ENCODE data around the gene SURF4.

The SURF4 gene

DNA sequence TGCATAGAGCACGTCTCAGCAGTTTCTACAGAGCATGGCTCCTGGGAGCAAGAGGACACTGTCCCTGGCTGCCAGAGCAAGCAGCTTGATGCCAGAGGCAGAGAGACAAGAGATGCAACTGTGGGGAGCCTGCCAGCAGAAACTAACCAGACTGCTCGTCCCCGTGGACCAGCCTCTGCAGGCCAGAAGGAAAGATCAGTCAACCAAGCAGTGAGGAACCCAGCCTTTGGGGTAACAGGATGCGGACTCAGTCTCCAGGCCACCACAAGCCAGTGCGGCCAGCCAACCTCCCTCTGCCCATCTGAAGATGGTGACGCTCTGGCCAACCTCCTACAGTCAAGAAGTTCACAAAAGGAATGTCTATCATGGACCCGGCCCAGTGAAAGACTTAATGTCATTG, 3.7 kb downstream of the SURF4 start:
- DNase-seq = no peak

DNA sequence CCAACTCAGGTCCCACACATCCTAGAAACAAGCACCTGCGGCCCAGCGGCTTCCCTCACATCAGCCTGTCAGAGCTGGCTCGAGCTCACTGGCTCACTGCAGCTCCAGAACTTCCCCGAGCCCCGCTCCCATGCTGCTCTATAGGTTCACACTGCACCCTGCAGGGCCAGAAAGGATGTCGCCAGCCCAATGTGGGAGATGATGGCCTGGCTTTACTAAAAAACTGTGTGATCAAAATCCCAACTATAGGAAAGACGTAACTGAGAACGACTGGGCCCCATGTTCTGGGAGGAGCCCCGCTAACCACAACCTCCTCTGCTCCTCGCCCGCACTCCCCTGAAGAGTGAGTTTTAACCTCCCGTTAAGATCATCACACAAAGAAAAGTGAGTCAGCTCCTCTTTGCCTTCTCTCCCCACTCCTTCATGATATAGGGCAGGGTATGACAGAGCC, 4.6 kb downstream of the SURF4 start:
- DNase-seq = no peak

DNA sequence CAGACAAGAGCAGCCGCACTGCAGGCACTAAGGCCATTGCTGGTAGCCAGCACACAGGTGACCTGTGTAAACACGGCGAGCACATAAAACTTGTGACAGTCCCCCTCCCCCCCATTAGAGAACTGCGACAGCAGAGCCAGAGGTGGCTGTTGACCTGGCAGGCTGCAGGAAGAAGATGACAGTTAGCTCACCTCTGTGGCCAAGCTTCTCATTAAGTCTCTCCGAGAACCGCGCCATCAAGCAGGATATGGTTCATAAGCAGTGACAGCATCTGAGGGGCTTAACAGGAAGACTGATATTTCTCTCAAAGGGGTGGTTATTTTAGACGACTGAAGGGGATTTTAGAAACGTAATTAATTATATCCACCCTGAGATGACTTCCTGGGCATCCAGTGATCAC, 5.2 kb downstream of the SURF4 start:
- DNase-seq = no peak

DNA sequence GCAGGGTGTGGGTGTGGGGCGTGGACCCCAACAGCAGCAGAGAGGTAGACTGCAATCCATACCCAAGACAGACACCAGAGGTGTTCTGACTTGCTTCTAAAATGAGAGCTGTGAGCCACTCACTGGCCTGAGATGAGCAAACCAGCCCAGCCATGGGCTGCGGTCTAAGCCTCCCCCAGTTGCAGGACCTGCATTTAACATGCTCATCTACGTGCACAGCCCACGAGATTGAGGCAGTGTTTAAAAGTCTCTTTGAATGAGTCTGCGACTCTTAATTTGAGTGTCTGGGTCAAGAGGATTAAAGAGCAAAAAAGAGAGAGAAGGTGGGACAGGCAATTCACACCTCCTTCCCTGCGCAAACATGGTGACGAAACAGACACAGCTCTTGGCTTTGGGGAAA, 5.9 kb downstream of the SURF4 start:
- DNase-seq = no peak

DNA sequence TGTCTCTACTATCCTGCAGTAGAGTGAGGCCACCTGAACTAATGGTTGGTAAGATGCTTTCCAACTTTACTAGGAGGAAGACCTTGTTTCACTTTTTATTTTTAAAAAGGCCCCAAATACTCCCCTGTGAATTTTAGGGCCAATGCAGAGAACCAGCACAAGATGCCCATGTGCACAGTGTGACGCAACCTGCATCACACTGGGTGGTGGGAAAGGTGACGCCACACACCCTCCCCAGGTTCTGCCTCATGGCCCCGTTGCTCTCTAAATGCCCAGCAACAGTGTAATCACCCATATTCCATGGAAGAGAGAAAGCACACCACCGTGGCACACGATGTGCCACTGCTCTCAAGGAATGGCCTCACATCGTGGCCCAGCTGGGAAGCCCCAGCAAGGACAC, 6.4 kb downstream of the SURF4 start:
- DNase-seq = no peak

DNA sequence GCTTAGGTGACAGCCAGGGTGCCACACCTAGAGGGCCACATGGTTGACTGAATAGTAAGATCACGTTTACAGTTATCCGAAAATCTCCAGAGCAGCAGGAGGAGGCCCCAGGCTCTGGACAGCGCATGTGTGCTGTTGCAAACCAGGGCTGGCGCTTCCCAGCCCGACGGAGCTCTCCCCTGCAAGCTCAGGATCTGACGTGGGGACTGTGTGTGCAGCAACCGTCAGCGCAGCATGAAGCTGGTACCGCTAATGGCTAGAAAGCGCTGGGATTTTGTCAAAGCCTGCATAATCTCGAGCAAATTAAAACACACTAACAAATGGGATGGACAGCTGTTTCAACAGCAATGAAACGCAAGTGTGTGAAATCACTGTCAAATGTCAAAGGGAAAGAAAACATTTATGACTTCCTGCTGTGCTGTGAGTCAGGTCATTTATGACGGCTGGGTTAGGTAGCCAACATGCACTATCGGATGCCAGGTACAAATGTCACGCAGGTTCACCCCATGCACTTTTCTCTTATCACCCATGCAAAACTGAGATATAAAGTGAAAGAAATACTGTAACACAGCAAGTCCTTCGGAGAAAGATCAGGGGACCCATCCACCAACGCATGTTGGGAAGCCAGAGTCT, 7.5 kb downstream of the SURF4 start:
- no peak for DNase-seq

DNA sequence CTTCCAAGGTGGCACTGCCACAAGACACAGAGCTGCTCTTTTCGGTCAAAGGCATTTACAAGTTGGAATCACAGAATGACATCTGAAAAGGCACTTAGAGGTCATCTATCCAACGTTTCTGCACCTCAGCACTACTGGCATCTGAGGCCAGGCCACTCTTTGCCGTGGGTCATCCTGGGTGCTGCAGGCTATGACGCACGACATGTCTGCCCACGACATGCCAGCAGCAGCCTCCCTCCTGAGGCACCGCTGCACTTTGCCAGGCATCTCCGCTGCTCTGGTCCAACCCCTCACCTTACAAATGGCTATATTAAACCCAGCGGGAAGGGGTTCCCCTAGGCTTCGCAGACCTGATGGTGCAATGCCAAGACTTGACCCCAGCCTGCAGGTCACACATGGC, 8.1 kb downstream of the SURF4 start:
- no peak for DNase-seq

DNA sequence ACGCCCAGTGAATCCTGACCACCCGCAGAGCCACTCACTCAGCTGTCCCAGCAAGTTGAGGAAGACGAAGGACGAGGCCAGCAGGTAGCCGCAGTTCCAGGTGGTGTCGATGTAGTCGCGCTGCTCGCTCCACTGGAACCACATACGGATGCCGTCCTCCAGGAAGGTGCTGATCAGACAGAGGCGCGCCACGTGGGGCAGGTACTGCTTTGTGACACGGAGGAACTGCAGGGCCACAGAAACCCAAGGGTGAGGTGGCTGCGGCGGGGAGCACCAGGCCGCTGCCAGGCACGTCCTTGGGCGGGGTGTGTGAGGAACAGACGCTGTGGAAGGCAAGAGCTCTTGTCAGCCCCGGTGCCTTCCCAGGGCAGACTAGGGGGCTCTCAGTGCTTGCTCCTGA, 8.6 kb downstream of the SURF4 start:
- no peak for DNase-seq

DNA sequence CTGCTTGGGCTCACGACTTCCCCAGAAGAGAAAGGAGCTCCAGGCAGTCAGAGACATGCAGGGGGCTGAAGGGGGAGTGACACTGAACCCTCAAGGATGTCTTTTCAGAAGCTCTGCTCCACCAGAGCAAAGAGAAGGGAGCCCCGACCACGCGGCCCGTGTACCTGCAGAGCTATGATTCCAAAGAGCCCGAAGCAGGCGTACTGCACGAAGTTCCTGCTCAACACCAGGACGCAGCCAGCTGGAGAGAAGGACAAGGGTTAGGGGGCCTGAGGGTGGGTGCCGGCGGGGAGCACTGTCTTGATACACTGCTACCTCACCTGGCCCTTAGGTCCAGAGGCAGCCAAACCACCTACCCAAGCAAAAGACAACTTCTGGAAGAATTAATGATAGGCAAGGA, 9.4 kb downstream of the SURF4 start:
- no peak for DNase-seq

DNA sequence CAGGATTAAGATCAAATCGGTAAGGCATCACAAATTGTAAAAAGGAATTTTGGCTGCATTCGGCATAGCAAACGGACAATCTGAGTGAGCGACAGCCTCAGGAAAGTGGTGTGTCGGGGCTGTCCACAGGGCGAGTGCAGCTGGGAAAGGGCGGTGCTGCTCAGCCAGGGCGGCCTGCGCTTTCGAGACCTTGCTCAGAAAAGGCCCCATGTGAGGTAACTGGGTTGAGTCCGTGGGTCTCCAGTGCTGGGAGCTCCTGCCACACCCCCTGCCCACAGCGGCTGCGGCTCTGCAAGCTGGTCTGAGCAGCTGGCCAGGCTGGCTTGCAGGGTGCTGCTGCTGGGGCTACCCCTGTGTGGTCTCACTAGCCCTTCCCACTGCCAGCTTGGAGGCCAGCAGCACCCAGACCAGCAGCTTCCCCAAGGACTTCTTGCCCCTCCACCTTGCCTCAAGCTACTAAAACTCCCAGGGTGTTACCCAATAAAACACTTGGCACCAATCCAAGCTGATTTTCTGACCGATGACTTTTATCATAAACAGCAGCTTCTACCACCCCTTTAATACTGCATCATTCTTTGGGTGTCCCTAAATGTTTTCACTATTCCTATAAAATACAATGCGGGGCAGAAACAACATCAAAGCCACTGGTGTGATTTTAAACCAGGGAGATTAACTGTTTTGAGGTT, 13.4 kb downstream of the SURF4 start:
- no peak for DNase-seq

DNA sequence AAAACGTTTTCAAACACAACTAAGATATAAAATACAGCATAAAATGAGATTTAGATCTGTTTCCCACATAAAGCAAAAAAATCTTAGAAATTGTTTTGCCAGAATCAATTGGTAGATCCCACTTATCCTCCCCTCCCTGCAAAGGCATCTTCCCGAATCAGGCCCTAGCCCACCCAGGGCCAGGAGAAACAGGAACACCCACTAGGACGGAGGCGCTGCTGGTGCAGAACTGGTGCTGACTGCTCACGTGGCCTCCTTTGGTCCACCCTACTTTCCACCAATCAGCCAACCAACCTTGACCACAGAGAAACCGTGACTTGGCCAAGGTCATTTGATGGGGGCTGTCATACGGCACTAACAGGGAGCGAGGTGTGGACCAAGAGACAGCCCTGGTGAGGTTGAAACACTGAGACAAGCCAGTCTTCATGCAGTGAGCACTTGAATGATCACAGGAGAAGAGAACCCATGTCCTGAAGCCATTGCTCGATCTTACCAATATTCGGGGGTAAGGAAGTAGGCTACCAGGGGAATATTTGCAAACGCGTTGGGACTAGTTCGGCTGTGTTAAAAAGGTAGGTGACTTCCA, 14.3 kb downstream of the SURF4 start:
- DNase-seq = no peak

DNA sequence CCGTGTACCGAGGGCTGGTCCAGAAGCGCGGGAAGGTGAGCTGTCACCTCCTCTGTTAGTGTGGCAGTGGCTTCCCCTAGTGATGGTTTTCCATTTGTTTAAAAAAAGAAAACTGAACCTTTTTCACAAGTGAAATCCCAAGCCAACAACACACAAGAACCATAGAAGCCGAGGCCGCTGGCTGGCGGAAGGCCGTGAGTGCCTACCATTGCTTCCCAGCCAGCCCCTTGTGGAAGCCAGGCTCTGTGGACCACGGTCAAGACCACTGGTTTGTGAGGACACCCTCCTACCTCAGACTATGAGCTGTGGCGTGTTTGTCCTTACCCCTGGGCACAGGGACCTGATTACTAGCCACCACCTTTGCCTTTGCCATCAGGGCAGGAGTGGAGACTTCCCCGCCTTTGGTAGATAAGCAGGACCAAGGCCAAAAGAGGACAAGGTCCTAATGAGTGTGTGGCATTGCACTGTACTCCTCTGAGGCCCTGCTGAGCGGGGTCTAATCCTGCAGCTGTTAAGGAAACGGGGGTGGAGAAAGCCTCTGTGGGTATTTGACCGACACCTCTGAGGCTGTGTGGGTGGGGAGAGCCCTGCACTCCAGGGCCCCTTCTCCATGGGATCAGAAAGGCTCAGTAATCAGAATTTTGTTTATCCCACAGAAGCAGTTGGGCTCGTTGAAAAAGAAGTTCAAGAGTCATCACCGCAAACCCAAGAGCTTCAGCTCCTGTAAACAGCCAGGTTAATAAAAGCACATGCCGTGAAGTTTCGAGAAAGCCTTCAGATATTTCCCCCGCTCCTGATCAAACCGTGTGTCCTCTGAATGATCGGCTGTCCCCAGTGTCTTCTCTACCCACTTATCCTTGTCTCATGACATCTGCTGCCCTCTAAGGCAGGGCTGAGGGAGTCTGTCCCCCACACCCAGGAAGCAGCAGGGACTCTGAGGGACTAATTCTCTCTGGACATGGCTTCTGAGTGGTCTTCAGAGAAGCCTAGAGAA, 15.2 kb downstream of the SURF4 start:
- no peak for DNase-seq

DNA sequence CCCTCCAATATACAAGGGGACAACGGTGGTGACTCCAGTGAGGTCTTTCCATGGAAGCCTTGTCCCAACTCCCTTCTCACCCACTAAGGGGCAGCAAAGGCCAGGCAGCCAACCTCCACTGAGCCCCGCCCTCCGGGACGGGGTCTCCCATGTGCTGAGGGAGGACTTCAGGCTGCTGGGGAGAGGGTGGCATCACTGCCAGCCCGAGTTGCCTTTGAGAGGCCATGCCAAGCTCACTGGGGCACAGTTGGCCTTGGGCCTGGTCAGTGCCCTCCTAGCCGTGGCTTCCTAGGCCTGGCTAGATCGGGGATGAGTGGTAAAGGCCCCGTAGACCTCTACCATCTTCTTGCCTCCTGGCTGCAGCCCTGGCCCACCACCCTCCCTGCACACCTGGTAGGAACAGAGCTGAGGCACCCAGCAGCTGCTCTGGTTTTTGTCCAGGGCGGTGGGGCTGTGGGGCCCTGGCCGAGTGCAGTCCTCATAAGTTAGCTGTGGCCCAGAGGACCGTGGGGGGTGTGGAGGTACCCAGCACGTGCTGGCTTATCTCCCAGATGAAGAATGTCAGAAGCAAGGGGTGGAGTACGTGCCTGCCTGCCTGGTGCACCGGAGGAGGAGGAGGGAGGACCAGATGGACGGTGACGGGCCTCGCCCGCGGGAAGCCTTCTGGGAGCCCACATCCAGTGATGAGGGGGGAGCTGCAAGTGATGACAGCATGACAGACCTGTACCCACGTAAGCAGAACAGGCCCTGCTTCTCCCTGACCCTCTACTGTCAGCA, 16.3 kb downstream of the SURF4 start:
- no peak for DNase-seq

DNA sequence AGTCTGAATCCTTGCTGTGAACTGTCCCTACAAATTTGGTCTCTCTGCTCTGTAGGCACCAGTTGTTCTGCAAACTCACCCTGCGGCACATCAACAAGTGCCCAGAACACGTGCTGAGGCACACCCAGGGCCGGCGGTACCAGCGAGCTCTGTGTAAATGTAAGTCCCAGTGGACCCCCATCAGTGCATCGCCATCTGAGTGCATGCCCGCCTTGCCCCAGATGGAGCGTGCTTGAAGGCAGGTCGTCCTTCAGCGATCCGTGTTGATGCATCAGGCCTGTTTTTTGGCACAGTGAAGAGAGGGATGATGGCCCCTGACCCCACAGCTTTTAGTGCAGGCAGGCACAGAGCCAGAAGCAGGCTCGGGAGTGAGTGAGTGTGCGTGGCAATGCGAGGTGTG, 18.2 kb downstream of the SURF4 start:
- DNase-seq = no peak

DNA sequence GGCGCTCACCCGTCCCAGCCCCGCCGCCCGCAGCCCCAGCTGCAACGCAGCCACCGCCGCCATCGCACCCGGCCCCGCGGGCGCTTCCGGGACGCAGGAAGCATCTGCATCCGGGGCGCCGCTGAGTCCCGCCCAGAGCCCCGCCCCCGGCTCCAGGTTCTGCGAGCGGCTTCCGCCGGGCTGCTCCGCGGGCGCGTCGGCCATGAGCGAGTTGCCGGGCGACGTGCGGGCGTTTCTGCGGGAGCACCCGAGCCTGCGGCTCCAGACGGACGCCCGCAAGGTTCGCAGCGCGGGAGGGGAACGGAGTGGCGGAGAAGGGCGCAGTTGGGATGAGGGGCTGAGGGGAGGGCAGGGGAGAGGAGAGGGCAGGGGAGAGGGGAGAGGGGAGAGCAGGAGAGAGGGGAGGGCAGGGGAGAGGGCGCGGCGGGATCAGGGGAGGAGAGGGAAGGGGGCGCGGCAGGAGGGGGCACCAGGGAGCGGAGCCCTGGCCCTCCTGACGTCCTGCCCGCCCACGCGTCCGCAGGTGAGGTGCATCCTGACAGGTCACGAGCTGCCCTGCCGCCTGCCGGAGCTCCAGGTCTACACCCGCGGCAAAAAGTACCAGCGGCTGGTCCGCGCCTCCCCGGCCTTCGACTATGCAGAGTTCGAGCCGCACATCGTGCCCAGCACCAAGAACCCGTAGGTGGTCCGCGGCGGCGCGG, 19.3 kb downstream of the SURF4 start, which contains the start of the genes SURF1 and SURF2:
Gene SURF1, minus strand, starts transcription at position 97 of the 701 bp plus-strand sequence. Its CDS starts 34 bp downstream, at position 63.
Gene SURF2, plus strand, starts transcription at position 160 of the 701 bp plus-strand sequence. Its CDS starts 43 bp downstream, at position 203.
- DNase-seq = no peak

DNA sequence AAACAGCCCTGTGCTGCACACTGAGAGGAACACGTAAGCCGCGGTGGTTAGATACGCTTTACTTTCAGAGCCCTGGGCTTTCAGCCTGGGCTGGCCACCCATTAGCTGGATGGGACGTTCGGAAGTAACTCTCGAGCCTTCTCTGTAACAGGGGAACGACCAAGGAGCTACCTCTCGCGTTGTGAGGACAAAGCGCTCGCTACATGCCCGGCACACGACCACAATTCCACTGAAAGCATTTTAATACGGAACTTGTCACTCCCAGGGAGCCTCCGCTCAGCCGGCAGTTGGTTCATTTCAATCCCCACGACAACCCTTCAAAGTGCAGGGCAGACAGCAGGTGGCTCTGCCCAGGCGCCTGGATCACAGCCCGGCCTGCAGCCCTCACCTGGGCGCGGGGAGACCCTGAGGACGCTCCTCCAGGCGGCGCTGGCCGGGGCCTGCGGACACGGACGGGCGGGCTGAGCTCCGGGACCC, 19.9 kb downstream of the SURF4 start:
- no peak for DNase-seq

DNA sequence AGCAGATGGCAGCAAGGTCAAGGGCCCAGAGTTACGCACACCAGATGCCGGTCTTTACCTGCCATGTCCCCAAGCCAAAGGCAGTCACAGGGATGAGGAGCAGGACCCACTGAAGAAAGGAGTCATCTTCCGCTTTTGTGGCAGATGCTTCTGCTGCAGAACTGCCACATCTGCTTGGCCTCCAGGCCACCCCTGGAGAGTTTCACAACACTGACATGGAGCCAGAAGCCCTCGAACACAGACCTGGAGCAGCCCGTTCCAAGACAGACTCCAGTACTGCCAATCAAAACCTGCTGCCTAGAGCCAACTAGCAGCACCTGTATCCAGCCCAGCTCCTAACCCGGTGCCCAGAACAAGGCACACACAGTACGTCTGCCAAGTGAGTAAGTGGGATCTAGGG, 21.1 kb downstream of the SURF4 start:
- no peak for DNase-seq

DNA sequence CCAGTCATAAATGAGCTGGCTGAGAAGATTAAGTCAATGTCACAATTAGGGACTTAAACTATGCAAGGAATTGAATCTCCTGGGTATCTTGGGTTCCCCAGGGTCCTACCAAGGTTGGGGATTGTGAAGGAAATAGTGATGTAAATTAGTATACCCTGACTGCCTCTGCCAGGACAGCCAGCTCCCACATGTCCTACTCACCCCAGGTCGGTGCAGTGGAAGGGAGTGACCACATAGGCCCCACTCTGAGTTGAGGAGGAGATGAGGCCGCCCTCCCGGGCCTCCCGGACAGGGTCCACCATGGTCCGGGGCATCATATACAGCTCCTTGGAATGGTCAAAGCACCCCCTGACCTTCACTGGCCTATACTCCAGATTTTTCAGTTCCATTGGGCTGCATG, 22.3 kb downstream of the SURF4 start:
- DNase-seq = no peak

DNA sequence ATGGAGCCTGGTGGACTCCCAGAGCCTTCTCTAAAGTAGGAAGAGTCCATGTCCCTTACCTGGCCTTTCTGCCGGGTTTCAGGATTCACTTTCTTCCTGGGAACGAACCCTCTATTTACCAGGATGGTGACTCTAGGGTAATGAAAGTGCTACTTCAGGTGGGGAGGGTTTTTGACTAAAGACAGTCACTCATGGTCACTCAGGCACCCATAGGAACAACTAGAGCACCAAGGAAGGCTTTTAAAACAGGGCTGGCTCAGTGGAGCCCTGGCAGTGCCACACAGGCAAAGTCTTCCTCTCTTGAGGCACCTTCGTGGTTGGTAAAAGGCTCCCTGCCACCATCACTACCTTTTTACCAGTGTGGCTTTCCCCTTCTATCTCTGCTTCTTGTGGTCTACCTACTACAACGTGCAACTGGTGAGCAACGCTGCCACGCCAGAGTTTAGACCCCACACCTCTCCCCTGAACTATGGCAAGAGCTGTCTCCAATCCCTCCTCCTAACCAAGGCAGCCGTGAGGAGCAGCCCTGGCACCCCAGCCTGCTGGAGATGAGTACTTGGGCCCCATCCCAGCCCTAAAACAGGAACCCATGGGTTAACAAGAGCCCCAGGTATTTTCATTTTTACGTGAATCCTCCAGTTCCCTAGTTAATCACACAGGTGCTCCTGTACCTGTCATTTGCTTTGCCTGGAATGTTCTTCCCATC, 23.1 kb downstream of the SURF4 start:
- no peak for DNase-seq

DNA sequence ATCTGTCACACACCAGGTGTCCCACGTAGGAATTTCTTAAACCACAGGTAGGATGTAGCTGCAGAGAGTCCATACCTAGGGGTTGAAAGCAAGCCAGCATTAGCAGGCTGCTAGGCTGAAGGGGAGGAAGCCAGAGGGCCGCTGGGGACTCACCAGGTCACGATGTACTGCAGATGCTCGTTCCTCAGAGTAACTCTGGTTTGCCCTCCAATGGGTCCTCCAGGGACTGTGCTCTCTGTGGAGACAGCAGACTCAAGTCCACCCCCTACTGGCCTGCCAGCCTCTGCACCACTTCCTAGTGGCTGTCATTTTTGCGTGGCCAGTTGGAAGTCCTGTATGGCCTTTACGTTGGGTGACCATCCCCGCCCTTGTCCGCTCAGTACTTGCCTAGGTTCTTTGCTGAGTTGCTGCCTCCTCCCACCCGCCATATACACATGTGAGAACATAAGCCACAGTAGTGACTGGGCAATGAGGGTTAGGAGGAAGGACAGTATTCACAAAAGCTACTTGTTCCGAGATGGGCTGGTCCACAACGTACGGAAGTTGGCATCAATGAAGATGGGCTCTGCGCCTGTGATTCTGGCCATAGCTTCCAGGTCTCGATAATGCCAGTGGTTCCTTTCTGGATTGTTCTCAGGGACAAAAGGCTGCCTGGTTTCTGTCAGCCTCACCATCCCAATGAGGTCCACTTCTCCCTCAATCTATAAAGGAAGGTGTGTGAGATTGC, 23.8 kb downstream of the SURF4 start:
- DNase-seq = no peak
